GM12878 (cell line): ENCODE results near the gene MYO18B. TPM values are rescaled to one million over a fixed set of nuclear protein-coding genes. Genes with fewer than 3 reads are reported as not detected.

ENCODE experiments used
- ATAC-seq: fragments of 200-7000 bp; cut with Tn5 transposase; 3 replicates; pipeline ENCODE4 v1.9.1; 2020; ENCODE audit warnings: mild to moderate bottlenecking, moderate library complexity
- BruUV-seq: library from RNA; stranded (reverse); fragments of 400-500 nt; replicated peaks from 2 replicates; lab custom pipeline; 2021; lab: Mats Ljungman, UMichigan
- CTCF ChIA-PET: fragments of 300-600 bp; sonication (Branson Sonifier 250); formaldehyde crosslinking; extraction: SDS; loops from one replicate; lab custom pipeline; 2021; ENCODE audit warnings: inconsistent platforms; lab: Yijun Ruan, JAX
- POLR2A ChIA-PET: fragments of 350-600 bp; formaldehyde crosslinking; extraction: SDS; loops from one replicate; lab custom pipeline; 2021; ENCODE audit warnings: inconsistent platforms; lab: Charles Lee
- RAD21 ChIA-PET: fragments of 300-600 bp; sonication (Branson Sonifier 250); formaldehyde crosslinking; loops from one replicate; lab custom pipeline; 2023; ENCODE audit warnings: antibody characterized with exemption; ENCODE audit not compliant: unreplicated experiment; lab: Charles Lee
- SMC1A ChIA-PET: fragments of 300-600 bp; sonication (Branson Sonifier 250); formaldehyde crosslinking; loops from one replicate; lab custom pipeline; 2023; ENCODE audit not compliant: unreplicated experiment, uncharacterized antibody; lab: Charles Lee
- DNase-seq: peaks from one replicate; pipeline ENCODE4 v3.0.0-alpha.2; 2011; ENCODE audit warnings: low read depth, low spot score
- FAIRE-seq: peaks from 3 replicates; lab custom pipeline; 2011; peaks lifted over from hg19 to GRCh38; lab: Jason Lieb, UNC
- H2AFZ ChIP-seq: 2 replicates; pipeline ENCODE4 v1.6.0; 2011; ENCODE audit warnings: low read depth, low read length, control low read depth; ENCODE audit not compliant: control insufficient read depth
- H3K27ac ChIP-seq: 2 replicates; pipeline ENCODE4 v1.5.1; 2011; ENCODE audit warnings: control low read depth; ENCODE audit not compliant: control insufficient read depth, insufficient read depth
- H3K27me3 ChIP-seq, 2 experiments: replicated peaks in 1 of 2; 2 replicates each; pipeline versions ENCODE4 v1.6.0 to v1.6.1; 2011; ENCODE audit warnings: low read length in 1 of 2; ENCODE audit not compliant: control insufficient read depth in 2 of 2, insufficient read depth in 2 of 2
- H3K36me3 ChIP-seq, 2 experiments: 2 replicates each; pipeline ENCODE4 v1.5.1; 2011; ENCODE audit warnings: low read length in 1 of 2; ENCODE audit not compliant: control insufficient read depth in 2 of 2, insufficient read depth in 2 of 2
- H3K4me1 ChIP-seq: 2 replicates; pipeline ENCODE4 v1.6.1; 2011; ENCODE audit warnings: mild to moderate bottlenecking, low read length, moderate library complexity, mixed read lengths; ENCODE audit not compliant: control insufficient read depth, insufficient read depth
- H3K4me2 ChIP-seq: 2 replicates; pipeline ENCODE4 v1.6.0; 2011; ENCODE audit warnings: control low read depth; ENCODE audit not compliant: control insufficient read depth, insufficient read depth
- H3K4me3 ChIP-seq: fragments of 200-600 bp; sonication (generic); 2 replicates; pipeline ENCODE4 v1.5.1; 2016
- H3K79me2 ChIP-seq: 2 replicates; pipeline ENCODE4 v1.6.0; 2011; ENCODE audit warnings: low read length; ENCODE audit not compliant: control insufficient read depth, insufficient read depth
- H3K9ac ChIP-seq: 2 replicates; pipeline ENCODE4 v1.8.0; 2011; ENCODE audit warnings: low read length, control low read depth, mixed read lengths; ENCODE audit not compliant: control insufficient read depth, insufficient read depth
- H3K9me3 ChIP-seq: replicated peaks from 3 replicates; pipeline ENCODE4 v1.5.1; 2011; ENCODE audit warnings: mild to moderate bottlenecking, low read length; ENCODE audit not compliant: control insufficient read depth, insufficient read depth
- H4K20me1 ChIP-seq: 2 replicates; pipeline ENCODE4 v1.6.0; 2011; ENCODE audit not compliant: control insufficient read depth, insufficient read depth
- BHLHE40 ChIP-seq, 2 experiments: fragments of 450-650 bp in 1 of 2; IDR thresholded peaks; 2 replicates each; pipeline ENCODE4 v1.6.1; 2011 to 2017; ENCODE audit warnings: low read depth in 2 of 2, borderline replicate concordance in 1 of 2, improper control_type of control experiment in 1 of 2, low read length in 1 of 2, mild to moderate bottlenecking in 1 of 2
- HCFC1 ChIP-seq: fragments of 150-350 bp; IDR thresholded peaks from 2 replicates; pipeline ENCODE4 v1.6.1; 2014; ENCODE audit warnings: low read length
- IKZF1 ChIP-seq: fragments of 450-650 bp; conservative IDR thresholded peaks from 2 replicates; pipeline ENCODE4 v1.6.1; 2017; ENCODE audit warnings: antibody characterized with exemption, mild to moderate bottlenecking
- IRF5 ChIP-seq: fragments of 450-650 bp; IDR thresholded peaks from 2 replicates; pipeline ENCODE4 v1.6.1; 2017; ENCODE audit warnings: borderline replicate concordance
- MXI1 ChIP-seq: fragments of 150-350 bp; IDR thresholded peaks from 2 replicates; pipeline ENCODE4 v1.6.1; 2011; ENCODE audit warnings: low read depth, mild to moderate bottlenecking, inconsistent platforms, low read length, improper control_type of control experiment
- NFYB ChIP-seq: IDR thresholded peaks from 2 replicates; pipeline ENCODE4 v1.6.1; 2011; ENCODE audit warnings: low read depth, mild to moderate bottlenecking, low read length, improper control_type of control experiment, moderate library complexity; ENCODE audit not compliant: insufficient read depth
- NR2C1 ChIP-seq: fragments of 450-650 bp; IDR thresholded peaks from 2 replicates; pipeline ENCODE4 v1.6.1; 2017; ENCODE audit warnings: antibody characterized with exemption, mild to moderate bottlenecking, moderate library complexity
- NR2F1 ChIP-seq: fragments of 450-650 bp; conservative IDR thresholded peaks from 2 replicates; pipeline ENCODE4 v1.6.1; 2017; ENCODE audit warnings: mild to moderate bottlenecking
- RAD21 ChIP-seq: IDR thresholded peaks from 2 replicates; pipeline ENCODE4 v1.6.1; 2011; ENCODE audit warnings: mild to moderate bottlenecking, low read depth, low read length, moderate library complexity; ENCODE audit not compliant: insufficient read depth
- RFX5 ChIP-seq: IDR thresholded peaks from 2 replicates; pipeline ENCODE4 v1.6.1; 2011; ENCODE audit warnings: low read depth, low read length, improper control_type of control experiment
- SRF ChIP-seq, 2 experiments: IDR thresholded peaks; 2 replicates each; pipeline ENCODE4 v1.6.1; 2011; ENCODE audit warnings: low read depth in 2 of 2, low read length in 2 of 2, mild to moderate bottlenecking in 1 of 2, moderate library complexity in 1 of 2
- TARDBP ChIP-seq: IDR thresholded peaks from 2 replicates; pipeline ENCODE4 v1.6.1; 2016; ENCODE audit warnings: borderline replicate concordance
- ZNF207 ChIP-seq: fragments of 450-650 bp; IDR thresholded peaks from 2 replicates; pipeline ENCODE4 v1.6.1; 2014; ENCODE audit warnings: antibody characterized with exemption, mild to moderate bottlenecking, borderline replicate concordance
- WGBS: methylation state at CpG from one replicate; pipeline ENCODE4 v1.1.6; 2016; ENCODE audit warnings: low lambda C conversion rate; ENCODE audit not compliant: insufficient replicate concordance, insufficient coverage; ENCODE audit errors: missing lambda C conversion rate; 5-methylcytosine and 5-hydroxymethylcytosine counted together
- in situ Hi-C: fragments of 300-500 bp; cut with MboI; formaldehyde crosslinking; loops from 9 replicates; pipeline ENCODE4 v1.14.3; 2018; ENCODE audit warnings: mixed read lengths
- intact Hi-C: fragments of 100-400 bp; cut with micrococcal nuclease; formaldehyde crosslinking; loops from one replicate; pipeline ENCODE4 v1.14.2; 2022; ENCODE audit not compliant: unreplicated experiment
- polyA plus RNA-seq, 11 experiments: library from polyadenylated mRNA; depleted of rRNA in 4 of 11; unstranded in 6 of 11; stranded (reverse) in 5 of 11; fragments of >200 nt; fragmentation: Nextera tagmentation in 4 of 11; fragmentation: Illumina TruSeq in 1 of 11; extraction: Ambion mirVana in 4 of 11; extraction: Trizol in 1 of 11; gene quantifications; 1 replicate in 1 of 11; 2 replicates in 10 of 11; pipeline versions ENCODE4 v1.2.1 to v1.2.3, GENCODE V29; 2011 to 2016; ENCODE audit warnings: inconsistent platforms in 2 of 11, missing spikeins in 2 of 11, low read depth in 1 of 11
- total RNA-seq, 4 experiments: library from RNA; depleted of rRNA in 3 of 4; stranded (reverse); fragments of >200 nt in 3 of 4; fragmentation: Illumina TruSeq in 1 of 4; extraction: Trizol in 1 of 4; gene quantifications; 2 replicates each; pipeline versions ENCODE4 v1.2.1 to v1.2.3, GENCODE V29; 2013 to 2021

Gene MYO18B
- total and polyA plus RNA-seq, 10 of the 15 experiments (the other 5 are each of a cell fraction or from before 2014, with no cell fraction given), result 0.05 to 2.1 (median 0.51) TPM; not detected in 1

DNA sequence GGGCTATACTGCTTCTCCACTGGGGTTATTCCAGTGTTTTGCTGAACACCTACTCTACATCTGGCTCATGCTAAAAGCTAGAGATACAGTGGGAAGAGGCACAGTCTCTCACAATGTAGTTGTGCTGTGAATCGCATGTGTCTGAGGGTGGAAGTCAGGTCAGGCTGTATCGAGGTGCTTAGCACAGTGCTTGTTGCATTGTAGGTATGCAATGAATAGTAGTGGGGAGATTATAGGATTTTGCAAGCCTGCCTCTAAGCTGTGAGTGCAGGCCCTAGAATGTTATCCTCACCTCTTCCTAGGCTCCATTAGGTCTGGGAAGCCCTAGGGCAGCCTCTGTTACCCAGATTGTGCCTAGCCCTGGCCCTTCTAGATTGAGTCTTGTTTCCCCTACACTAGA lies 37.4 kb downstream of the MYO18B start:
- H2AFZ ChIP-seq, result no peak overlapping the region
- H3K4me1 ChIP-seq, result no peaks in the 10 kb centered on the region
- ChIA-PET SMC1A (interaction anchor here (3.7 kb wide), 1 partner anchor 237 kb away, joined by 17 read pairs; no protein-coding TSS in a partner anchor), CTCF (interaction anchor here (0.7 to 1.4 kb wide), 5 partner anchors 76 to 551 kb away, joined by 3 to 4 read pairs (median 3); no protein-coding TSS in a partner anchor), RAD21 (interaction anchor here (0.6 kb wide), 1 partner anchor 385 kb away, joined by 3 read pairs; no protein-coding TSS in a partner anchor), POLR2A (no interaction called here)
- no TSS peak for BruUV-seq
- ATAC-seq, result no peak
- in situ Hi-C loops (loop anchor here (10.0 kb wide), 1 partner anchor 545 kb away; no protein-coding TSS in a partner anchor), intact Hi-C loops (loop anchor here (10.0 kb wide), 1 partner anchor 545 kb away; no protein-coding TSS in a partner anchor)
- no peaks in the 10 kb centered on the region for H3K27me3 ChIP-seq
- no peaks in the 10 kb centered on the region; the same call in 2 of the 3 replicates for H3K9me3 ChIP-seq
- no peaks in the 10 kb centered on the region for H4K20me1 ChIP-seq
- TF ChIP-seq IRF5, result no peak
- H3K4me2 ChIP-seq, result no peak overlapping the region
- no peak overlapping the region for H3K27ac ChIP-seq
- FAIRE-seq, result no peak
- DNase-seq, result no peak
- H3K79me2 ChIP-seq, result no peaks in the 10 kb centered on the region
- H3K36me3 ChIP-seq, result no peaks in the 10 kb centered on the region
- H3K4me3 ChIP-seq, result no peak overlapping the region
- H3K9ac ChIP-seq, result no peak overlapping the region
- WGBS, result 71% methylated on average over 2 of the region's 2 CpGs

GRCh38 chr22:25779890-25780289 lies 37.9 kb downstream of the MYO18B start:
- Histone ChIP-seq H3K36me3 (no peaks in the 10 kb centered on the region), H3K27ac (no peak overlapping the region), H3K79me2 (no peaks in the 10 kb centered on the region), H3K4me2 (no peak overlapping the region), H3K4me3 (no peak overlapping the region), H3K27me3 (no peaks in the 10 kb centered on the region), H2AFZ (no peak overlapping the region), H3K9ac (no peak overlapping the region), H4K20me1 (no peaks in the 10 kb centered on the region), H3K9me3 (no peaks in the 10 kb centered on the region; the same call in 2 of the 3 replicates), H3K4me1 (no peaks in the 10 kb centered on the region)
- RAD21 ChIA-PET, result interaction anchor here (0.7 kb wide), 1 partner anchor 306 kb away, joined by 6 read pairs; no protein-coding TSS in a partner anchor
- in situ Hi-C loops, result loop anchor here (5.0 to 10.0 kb wide), 2 partner anchors 545 to 552 kb away; no protein-coding TSS in a partner anchor
- intact Hi-C loops, result loop anchor here (10.0 kb wide), 1 partner anchor 545 kb away; no protein-coding TSS in a partner anchor
- DNase-seq (no peak), ATAC-seq (no peak), FAIRE-seq (no peak)
- POLR2A ChIA-PET, result no interaction called here
- WGBS, result 47% methylated on average over 13 of the region's 13 CpGs
- SMC1A ChIA-PET, result interaction anchor here (3.7 kb wide), 1 partner anchor 237 kb away, joined by 17 read pairs; no protein-coding TSS in a partner anchor
- BruUV-seq, result no TSS peak
- TF ChIP-seq TARDBP (no peak), RFX5 (no peak), ZNF207 (no peak), MXI1 (no peak), BHLHE40 (IDR thresholded peaks at IDR 0.05; ENCODE audit: borderline replicate concordance in 1 of 2, low read depth in 2 of 2, low read length in 1 of 2) (no peak), NFYB (no peak), RAD21 (no peak), IKZF1 (no peak), HCFC1 (no peak), NR2C1 (no peak), NR2F1 (no peak), SRF (IDR thresholded peaks at IDR 0.05; ENCODE audit: low read depth in 2 of 2, low read length in 2 of 2) (no peak)
- CTCF ChIA-PET, result interaction anchor here (1.1 to 1.4 kb wide), 2 partner anchors 77 to 117 kb away, joined by 3 read pairs; no protein-coding TSS in a partner anchor
